ENCODE data around the gene ZBTB46.
"Not testable (repeated sequence)": the region's sequence is repeated elsewhere in the genome, so short reads cannot be mapped to it uniquely, and the experiment has no call there.

GRCh38 chr20:63800411-63800810 is 30.7 kb downstream of the ZBTB46 start:
- not testable (repeated sequence) for TF ChIP-seq CTCF (conservative IDR thresholded peaks at IDR 0.05; ENCODE audit: low read length); EZH2phosphoT487 (IDR thresholded peaks at IDR 0.05; ENCODE audit: borderline replicate concordance)
